GM10248 (cell line): ENCODE results near the gene PPARD.
"Not testable (repeated sequence)": the region's sequence is repeated elsewhere in the genome, so short reads cannot be mapped to it uniquely, and the experiment has no call there.

Experiments used
- CTCF ChIA-PET: fragments of 300-600 bp; sonication (Branson Sonifier 250); formaldehyde crosslinking; extraction: SDS; loops from one replicate; lab custom pipeline; 2021; ENCODE audit warnings: antibody characterized with exemption; lab: Yijun Ruan, JAX
- POLR2A ChIA-PET: fragments of 350-650 bp; sonication (Branson Sonifier 250); formaldehyde crosslinking; extraction: SDS; loops from one replicate; lab custom pipeline; 2020; ENCODE audit warnings: antibody characterized with exemption; lab: Yijun Ruan, JAX
- DNase-seq: peaks from one replicate; pipeline ENCODE4 v3.0.0; 2012; ENCODE audit errors: extremely low spot score
- CTCF ChIP-seq: IDR thresholded peaks from 2 replicates; pipeline ENCODE4 v1.5.1; 2012; ENCODE audit warnings: mild to moderate bottlenecking, low read depth; ENCODE audit errors: extremely low read depth, missing control alignments, control extremely low read depth

The PPARD gene

GRCh38 chr6:35427435-35427834, 85.1 kb downstream of the PPARD start:
- POLR2A ChIA-PET, result no interaction called here
- no peak for DNase-seq
- no peak for TF ChIP-seq CTCF
- CTCF ChIA-PET, result interaction anchor here (1.0 to 1.5 kb wide), 3 partner anchors 10 to 130 kb away, joined by 3 read pairs; partner anchors contain the start of gene DEF6

GRCh38 chr6:35427851-35428321, 85.5 kb downstream of the PPARD start:
- no peak for DNase-seq
- POLR2A ChIA-PET, result no interaction called here
- TF ChIP-seq CTCF, result no peak
- CTCF ChIA-PET, result interaction anchor here (1.3 kb wide), 1 partner anchor 9 kb away, joined by 3 read pairs; no protein-coding TSS in a partner anchor

GRCh38 chr6:35428421-35429149, 86.2 kb downstream of the PPARD start:
- ChIA-PET CTCF (interaction anchor here (1.0 to 1.3 kb wide), 2 partner anchors 9 to 18 kb away, joined by 3 read pairs; no protein-coding TSS in a partner anchor), POLR2A (no interaction called here)
- TF ChIP-seq CTCF, result no peak
- no peak for DNase-seq

- ChIA-PET CTCF (no interaction called here), POLR2A (no interaction called here)
- no peak for TF ChIP-seq CTCF
- DNase-seq, result no peak
Observed at GRCh38 chr6:35429463-35429862, 87.1 kb downstream of the PPARD start.

- ChIA-PET CTCF (interaction anchor here (1.6 kb wide), 1 partner anchor 17 kb away, joined by 4 read pairs; no protein-coding TSS in a partner anchor), POLR2A (interaction anchor here (0.6 kb wide), 1 partner anchor 64 kb away, joined by 3 read pairs; the partner anchor contains the start of gene TEAD3)
- no peak for TF ChIP-seq CTCF
- DNase-seq, result no peak
Observed at GRCh38 chr6:35432291-35432690, 89.9 kb downstream of the PPARD start.

- POLR2A ChIA-PET, result not testable (repeated sequence)
Observed at GRCh38 chr6:35432702-35433101, 90.3 kb downstream of the PPARD start.

GRCh38 chr6:35435074-35435837, 92.9 kb downstream of the PPARD start:
- ChIA-PET CTCF (interaction anchor here (1.2 to 1.5 kb wide), 2 partner anchors 14 to 138 kb away, joined by 3 read pairs; partner anchors contain the start of gene DEF6), POLR2A (no interaction called here)
- DNase-seq, result no peak
- no peak for TF ChIP-seq CTCF

More at GRCh38 chr6:35432702-35433101, 90.3 kb downstream of the PPARD start:
- DNase-seq, result not testable (repeated sequence)
- CTCF ChIA-PET, result interaction anchor here (1.6 kb wide), 1 partner anchor 17 kb away, joined by 4 read pairs; no protein-coding TSS in a partner anchor
